HG03442 (cell line): ENCODE measurements around the gene SORCS2.

Experiments used
- ATAC-seq: cut with Tn5 transposase; IDR thresholded peaks from one replicate; pipeline ENCODE4 v1.9.1; 2021; ENCODE audit warnings: mild to moderate bottlenecking, moderate library complexity; ENCODE audit not compliant: unreplicated experiment

Gene SORCS2

DNA sequence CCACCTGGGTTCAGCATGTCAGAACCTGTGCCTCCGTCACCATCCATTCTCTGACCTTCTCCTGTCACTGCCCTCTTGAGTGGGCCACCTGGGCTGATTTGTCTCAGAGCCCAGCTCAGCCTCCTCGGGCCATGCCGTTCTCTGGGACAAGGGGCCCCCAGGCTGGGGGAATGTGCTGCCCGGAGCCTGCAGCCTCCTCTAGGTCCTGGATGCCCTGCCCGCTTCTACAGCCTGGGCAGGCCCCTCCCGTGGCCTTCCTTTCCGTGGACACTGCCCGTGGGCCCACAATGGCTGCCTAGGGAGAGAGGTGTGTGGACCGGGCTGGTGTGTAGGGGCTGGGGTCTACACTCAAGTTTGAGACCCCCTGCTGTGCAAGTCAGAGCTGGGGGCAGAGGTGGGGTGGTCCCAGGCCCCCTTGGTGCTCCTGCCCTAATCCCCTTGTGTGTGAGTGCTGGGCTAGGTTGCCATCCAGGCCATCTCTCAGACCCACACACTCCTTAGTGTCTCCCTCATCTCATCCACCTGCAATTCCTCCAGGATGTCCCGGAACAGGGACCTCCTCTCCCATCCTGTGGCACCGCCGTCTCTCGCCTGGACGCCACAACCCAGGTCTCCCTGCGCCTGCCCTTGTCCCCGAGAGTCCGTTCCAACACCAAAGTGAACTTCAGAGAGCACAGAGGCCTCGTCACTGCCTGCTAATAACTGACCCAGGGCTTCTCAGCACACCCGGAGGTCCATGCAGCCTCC is 230.0 kb downstream of the SORCS2 start:
- no peak for ATAC-seq

DNA sequence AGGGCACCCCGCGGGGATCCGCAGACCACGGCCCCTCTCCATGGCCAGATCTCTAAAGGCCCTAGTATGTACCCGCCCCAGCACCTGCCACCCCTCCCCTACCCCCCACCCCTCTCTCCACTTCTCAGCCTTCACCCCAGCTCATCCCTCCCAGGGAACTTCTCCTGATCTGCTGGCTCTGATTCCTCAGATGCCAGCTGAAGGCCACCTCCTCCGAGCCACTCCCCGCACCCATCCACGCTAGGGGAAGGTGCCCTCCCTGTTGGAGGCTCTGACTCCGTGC is 230.5 kb downstream of the SORCS2 start:
- no peak for ATAC-seq

DNA sequence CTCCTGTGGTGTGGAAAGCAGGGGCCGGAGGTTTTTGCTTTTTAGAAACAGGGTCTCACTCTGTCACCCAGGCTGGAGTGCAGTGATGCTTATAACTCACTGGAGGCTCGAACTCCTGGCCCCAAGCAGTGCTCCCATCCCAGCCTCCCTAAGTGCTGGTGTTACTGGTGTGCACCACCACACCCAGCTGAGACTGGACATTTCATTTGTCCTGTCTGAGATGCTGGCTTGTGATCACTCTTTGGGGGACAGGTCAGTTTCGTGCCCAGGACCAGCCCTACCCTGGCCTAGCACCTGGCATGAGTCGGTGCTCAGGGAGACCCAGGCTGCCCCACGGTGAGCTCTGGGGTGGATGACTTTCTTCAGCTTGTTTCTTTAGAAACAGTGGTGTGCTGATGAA is 231.1 kb downstream of the SORCS2 start:
- ATAC-seq = no peak

DNA sequence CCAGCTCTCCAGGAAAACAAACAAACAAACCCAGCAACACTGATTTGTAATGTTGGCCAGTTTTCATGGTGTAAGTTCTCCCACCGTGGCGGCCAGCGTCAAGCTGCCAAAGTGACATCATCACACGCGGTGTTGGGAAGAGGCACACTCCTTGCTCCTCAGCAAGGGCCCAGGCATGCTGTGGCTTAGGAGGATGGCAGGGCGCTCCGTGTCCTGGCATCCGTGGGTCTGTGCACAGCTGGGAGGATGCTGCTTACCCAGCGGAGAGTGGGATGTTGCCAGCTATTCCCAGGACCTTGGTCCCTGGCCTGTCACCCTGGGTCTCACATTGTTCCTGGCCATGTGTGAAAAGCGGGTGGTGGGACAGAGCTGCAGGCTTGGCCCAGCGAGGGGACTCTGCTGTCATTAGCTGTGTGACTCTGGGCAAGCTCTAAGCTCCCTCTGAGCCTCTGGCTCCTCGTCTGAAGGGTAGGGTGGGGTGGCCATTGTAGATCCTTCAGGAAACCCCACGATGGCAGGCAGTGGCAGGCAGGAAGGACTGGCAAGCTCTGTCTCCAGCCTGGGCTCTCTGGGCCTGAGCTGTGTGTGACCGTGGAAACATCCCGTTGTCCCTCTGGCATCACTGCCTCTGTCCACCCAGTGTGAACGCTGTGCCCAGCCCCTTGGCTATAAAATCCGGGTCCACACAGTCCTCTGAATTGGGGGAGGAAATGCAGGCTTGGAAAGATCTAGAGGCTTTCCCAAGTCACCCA is 231.6 kb downstream of the SORCS2 start:
- no peak for ATAC-seq

DNA sequence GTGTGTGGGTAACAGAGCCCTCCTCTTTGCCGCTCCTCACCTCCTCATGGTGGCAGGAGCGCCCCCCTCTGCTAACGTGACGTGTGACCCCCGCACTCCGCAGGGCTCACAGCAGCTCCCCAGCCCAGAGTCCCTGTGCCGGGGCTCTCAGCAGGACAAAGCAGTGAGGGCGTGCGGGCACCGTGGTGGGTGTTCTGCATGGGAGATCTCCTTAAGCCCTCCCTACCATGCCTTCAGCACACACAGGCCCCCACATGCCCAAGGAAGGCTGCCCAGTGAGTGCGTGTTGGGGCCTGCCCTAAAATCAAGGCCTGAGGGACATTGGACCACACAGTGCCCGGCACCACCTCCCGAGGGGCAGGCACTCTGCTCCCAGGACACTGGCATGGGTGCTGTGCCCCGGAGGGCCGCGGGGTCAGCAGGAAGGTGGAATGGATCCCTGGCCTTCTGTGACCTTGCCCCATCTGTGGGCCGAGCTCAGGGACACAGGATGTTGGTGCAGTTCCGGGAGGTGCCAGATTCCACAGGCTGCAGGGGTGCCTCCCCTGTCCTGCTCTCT is 232.3 kb downstream of the SORCS2 start:
- ATAC-seq = no peak

DNA sequence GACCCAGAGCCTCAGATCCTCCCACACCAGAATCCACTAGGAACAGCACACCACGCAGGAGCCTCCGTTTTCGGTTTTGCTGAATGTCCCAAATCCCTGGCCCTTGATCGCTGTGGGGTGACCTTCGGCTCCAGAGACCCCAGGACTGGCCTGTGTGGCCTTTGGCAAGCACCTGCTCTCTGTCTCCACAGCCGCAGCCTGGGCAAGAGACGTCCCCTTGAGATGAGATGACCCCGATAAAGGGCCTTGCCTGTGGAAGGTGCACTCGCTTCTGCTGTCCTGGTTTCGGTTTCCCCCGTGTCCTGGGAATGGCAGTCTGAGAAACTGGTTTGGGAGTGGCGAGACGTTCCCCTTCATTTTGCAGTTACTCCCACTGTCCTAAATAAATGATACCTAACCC is 232.8 kb downstream of the SORCS2 start:
- no peak for ATAC-seq

DNA sequence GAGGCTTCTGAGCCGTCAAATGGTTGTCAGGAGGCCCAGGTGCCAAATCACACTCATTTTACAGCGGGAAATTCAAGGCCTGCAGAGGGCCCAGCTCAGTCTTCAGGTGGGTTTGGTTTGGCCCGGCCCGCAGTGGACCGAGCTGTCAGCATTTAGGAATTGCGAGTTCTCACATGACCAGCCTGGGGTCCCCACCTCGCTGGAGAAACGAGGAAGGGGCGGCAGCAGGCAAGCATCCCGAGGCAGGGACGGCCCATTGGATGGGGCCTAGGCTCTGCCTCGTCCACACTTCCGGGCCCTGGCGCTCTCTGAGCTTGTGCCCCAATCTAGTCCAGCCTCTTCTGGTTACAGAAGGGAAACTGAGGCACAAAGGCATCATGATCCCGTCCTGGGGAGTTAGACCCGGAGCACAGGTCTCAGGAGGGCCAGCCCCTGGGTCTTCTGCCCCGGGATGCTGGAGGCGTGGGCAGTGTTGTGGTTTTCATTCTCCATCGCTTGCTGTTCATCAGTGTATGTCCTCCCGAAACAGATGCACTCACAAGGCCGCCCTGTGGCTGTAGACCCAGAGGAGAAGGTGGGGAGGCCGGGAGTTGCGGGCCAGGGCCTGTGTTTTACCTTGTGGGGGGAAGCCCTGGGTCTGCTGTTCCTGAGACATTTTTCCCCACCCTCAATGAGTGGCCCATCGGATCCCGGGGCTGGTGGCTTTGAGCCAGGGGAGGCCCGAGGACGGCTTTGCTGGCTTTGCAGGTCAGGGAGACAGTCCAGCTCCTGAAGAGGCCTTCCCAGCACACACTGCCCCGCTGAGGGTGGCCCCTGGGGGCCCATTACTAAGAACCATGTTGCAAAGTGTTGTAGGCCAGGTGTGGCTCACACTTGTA is 233.5 kb downstream of the SORCS2 start:
- no peak for ATAC-seq

DNA sequence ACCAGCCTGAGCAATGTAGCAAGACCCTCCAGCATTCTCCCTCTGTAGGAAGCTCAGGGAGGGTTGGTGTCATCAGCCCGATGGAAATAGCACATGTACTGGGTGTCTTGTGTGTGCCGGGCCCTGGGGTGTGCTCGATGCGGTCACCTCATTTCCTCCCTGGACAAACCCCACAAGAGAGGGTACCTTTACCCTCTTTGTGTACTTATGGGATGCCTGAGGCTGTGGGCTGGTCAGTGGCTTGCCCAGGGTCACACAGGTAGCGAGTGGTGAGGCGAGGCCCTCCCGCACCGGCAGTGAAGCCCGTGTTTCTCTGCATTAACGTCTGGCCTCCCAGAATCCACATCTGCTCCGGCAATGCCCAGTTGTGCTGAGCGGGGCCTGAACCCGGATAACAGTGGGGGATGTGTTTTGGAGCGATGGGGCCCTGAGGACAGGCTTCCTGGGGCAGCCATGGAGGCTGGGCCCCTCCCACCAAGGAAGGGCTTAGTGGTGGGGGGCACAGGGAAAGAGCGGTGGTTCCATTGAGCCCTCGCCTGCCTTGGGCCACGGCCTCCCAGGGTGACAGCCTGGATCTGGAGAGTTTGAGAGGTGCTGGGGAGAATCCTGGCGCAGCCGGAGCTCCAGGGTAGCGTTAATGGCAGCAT is 234.3 kb downstream of the SORCS2 start:
- no peak for ATAC-seq

DNA sequence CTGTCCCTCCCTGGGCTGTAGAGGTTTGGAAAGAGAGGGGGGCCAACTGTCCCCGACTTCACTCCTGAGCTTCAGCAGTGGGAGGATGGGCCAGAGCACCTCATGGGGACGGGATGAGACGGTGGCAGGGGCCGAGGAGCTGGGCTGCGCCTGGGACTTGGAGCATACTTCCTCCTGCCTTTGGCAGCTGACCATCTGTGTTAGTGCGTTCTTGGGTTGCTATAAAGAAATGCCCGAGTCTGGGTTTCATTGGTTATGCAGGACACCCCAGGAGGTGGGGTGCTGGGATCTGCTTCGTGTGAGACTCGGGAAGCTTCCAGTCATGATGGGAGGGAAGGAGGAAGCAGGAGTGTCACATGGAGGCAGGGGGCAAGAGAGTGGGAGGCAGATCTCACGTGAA is 235.0 kb downstream of the SORCS2 start:
- ATAC-seq = no peak

DNA sequence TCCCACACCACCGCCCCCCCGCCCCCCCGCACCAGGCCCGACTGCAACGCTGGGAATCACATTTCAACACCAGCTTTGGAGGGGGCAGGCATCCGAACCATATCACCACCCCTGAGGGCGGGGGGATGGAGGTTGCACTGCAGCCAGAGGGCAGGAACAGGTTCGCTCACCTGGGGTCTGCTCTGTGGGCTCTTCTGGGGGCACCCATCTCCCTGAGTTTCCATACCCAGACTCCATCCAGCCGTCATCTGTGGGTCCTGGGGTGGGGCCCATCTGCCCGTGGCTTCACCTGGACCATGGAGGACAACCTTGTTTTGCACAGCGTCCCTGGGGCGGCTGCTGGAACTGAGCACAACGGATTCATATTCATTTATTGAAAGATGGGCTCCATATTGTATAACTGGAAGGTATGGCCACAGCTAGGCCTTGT is 235.5 kb downstream of the SORCS2 start:
- ATAC-seq = no peak

DNA sequence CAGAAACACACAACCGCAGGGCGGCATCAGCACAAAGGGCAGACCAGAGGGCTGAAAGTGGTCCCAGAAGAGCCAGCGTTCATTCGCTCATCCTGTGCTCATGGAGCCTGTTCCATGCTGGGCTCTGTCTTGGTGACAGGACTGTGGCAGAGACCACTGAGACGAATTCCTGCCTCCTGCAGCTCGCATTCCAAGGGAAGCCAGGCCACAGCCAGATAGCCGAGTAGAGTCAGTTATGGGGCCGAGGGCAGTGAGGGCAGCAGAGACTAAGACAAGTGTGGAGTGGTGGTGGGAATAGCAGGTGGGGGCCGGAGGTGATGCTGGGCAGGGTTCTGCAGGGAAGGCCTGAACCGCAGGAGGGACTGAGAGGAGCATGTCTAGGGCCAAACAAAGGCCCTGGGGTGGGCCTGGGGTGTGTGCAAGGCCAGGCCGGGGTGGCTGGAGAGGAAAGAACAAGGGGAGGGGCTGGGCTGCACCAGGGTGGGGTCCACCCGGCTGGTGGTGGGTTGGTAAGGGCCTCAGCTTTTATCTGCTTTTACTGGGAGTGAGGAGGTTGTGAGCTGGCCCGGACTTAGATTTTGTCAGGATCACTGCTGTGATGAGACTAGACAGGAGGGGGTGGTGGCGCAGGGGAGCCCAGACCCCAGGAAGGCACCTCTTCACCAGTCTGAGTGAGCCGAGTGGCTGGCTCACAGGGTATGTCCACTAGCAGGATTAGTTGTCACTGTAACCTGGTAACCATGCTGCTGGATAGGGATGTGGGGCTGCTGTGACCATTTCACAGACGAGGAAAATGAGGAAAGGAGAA is 236.1 kb downstream of the SORCS2 start:
- ATAC-seq = no peak

DNA sequence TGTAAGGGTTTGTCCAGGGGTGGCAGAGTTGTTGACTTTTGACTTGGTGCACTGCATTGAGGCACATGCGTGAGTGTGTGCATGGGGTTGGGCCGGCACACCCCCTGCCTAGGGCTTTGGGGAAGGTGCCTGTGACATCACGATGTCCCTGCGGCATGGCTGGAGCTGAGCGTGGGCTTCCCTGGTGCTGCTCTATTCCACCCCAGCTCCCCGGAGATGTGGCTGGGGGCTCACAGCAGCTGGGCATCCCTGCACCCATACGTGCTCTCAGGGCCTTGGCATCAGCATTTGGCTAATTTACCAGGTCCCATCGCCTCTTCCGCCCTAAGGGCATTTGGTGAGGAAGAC is 236.7 kb downstream of the SORCS2 start:
- no peak for ATAC-seq

DNA sequence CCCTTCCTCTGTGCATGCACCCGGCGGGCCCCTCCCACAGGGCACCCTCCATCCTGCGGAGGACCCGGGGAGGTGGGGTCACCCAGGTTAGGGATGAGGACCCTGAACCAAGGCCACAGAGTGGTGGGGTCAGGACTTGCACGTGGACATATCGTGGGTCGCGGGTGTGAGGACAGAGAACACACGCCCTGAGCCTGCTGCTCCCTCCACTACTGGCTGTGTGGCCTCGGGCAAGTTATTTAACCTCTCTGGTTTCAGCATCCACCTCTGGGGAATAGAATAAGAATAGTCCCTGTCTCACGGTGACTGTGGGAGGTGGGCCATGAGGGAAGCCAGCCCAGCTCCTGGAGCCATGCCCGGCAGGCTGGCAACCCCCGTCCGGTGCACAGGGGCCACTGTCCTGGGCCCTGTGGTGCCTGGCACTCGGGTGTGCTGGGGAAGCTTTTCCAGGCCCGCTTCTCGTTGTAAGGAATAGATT is 237.3 kb downstream of the SORCS2 start:
- ATAC-seq = no peak

DNA sequence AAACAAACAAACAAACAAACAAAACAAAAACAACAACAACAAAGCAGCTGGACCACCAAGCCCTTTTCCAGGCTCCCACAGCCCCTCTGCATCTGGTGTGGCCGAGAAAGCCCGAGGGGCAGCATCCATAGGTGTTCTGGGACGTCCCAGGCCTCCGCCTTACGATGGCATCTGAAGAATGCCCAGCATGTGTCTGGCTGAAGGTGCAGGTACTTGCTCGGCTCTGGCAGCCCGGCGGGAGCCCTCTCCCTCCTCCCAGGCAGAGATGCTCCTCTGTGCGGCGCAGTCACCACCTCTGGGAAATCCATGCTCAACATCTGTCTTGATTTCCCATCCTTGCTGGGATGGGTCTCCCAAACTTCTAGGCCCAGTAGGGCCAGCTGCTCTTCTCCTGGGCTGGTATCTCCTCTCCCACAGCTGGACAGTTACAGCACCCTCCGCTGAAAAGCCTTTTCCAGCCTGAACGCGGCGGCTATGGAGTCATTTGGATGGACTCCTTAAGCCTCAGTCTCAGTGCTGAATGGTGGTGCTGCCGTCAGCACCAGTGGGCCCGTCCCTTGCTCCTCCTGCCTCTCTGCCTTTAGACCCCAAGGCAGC is 238.1 kb downstream of the SORCS2 start:
- no peak for ATAC-seq

DNA sequence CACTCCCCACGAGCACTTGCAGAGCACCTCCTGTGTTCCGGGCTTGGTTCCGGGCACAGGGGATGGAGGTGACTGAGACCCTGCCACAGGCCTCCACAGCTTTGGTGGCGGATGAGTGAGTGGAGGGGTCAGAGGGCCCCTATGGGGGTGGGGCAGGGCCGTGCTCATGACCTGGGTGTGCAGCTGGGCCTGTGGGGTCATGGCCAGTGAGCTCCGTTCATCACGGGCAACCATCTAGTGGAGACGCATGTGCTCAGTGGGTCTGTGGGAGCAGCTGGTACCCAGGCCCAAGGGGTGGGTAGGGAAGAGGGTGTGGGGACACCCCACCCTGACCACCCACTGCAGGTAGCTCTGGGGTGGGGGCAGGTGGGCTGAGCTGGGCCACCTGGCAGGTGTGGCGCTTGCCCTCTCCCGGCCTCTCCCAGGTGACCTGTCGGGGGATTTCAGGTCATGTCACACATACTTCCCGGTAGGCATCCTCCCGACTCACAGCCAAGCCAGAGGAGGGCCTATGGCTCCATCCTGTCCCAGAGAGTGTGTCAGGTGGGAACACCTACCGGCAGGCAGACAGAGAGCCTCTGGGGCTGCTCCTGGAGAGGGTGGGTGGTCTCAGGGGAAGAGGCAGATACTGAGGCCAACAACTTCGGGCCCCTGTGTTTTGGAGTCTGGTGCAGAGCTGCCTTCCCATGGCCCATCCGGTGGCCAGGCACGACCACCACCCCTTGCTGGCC is 238.8 kb downstream of the SORCS2 start:
- no peak for ATAC-seq

DNA sequence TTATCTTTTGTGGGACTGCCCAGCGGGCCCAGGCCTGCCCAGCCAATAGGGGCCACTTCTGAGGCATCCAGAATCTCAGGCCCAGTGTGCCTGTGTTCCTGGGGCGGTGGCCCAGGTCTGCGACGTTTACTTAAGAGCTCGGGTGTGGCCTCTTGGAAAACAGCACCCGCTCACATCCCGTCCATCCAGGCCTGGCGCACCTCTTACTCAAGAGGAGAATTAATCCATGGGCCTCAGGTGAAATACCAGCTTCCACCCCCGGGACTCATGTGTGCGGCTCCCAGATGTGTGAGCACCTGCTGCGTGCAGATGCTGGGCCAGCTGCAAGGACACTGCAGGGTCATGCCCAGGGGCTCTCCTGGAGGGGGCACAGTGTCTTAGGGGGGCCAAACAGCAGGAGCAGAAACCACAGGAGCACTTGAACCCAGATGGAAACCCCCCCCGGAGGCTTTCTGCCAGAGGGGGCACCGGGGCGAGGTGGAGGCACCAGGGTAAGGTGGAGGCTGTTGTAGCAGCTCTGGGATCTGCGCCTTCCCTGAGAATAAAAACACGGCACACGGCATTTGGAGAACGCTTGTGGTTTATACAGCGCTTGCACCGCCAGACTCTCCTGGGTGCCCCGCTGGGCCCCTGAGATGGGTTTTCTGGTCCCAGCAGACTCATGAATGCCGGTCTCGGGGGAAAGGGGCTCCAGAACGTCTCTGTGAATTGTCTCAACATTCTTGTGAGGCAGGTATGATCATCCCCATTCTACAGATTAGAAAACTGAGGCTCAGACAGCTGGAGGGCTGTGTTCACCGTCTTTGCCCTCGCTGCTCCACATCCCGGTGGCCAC is 239.6 kb downstream of the SORCS2 start:
- ATAC-seq = no peak

DNA sequence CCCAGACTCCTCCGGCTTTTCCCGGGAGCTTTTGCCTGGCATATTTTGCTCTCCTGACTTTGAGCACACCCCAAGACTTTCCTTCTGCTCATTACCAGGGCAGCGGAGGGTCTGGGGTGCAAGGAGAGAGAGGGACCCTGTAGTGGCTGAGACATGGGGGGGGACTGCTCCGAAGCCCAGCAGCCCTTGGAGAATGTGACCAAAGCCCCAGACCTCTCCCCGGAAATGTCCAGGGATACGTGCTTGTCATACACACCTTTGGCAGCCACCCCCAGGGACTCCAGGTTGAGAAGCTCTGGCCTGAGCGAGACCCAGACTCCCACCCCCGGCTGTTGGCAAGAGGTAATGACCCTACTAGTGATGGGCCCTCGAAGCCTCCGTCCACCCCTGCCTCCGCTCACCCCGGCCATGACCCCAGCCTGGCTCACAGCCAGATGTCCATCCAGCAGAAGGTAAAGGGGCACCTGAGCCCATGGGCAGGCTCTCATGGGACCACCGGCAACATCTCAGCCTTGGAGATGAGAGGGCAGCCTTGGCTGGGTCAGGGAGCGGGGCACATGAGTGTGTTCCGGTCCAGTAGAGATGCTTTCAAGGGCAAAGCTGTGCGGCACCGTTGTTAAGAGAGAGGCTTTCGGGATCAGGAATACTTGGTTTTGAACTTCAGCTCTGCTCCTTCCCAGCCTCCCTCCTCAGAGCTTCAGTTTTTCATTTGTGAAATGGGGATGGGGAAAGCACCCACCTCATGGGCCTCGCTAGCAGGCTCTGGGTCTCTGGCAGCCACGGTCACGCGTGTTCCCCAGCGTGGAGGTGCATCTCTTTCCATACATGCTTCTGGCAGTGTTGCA is 240.4 kb downstream of the SORCS2 start:
- ATAC-seq = no peak
